ENCODE data around the gene ANKFY1.

ANKFY1 gene

DNA sequence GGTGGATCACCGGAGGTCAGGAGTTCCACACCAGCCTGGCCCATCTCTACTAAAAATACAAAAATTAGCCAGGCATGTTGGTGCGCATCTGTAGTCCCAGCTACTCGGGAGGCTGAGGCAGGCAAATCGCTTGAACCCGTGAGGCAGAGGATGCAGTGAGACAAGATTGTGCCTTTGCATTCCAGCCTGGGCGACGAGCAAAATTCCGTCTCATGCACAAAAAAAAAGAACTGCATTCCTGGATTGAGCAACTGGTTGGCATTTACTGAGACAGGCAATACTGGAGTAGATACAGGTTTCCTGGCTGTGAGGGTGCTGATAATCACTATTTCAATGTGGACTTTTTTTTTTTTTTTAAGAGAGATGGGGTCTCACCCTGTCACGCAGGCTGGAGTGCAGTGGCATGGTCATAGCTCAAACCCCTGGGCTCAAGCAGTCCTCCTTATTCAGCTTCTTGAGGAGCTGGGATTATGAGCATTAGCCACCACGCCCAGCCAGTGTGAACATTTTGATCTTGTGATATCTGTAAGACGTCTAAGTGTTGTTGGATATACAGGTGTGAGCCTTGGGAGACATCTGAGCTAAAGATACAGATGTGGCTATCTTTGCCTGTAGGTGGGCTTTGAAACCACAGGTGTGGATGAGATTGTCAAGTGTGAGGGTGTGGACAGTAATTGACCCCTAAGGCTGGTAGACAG lies 115.0 kb downstream of the ANKFY1 start:
- TF ChIP-seq, protein P1, sequence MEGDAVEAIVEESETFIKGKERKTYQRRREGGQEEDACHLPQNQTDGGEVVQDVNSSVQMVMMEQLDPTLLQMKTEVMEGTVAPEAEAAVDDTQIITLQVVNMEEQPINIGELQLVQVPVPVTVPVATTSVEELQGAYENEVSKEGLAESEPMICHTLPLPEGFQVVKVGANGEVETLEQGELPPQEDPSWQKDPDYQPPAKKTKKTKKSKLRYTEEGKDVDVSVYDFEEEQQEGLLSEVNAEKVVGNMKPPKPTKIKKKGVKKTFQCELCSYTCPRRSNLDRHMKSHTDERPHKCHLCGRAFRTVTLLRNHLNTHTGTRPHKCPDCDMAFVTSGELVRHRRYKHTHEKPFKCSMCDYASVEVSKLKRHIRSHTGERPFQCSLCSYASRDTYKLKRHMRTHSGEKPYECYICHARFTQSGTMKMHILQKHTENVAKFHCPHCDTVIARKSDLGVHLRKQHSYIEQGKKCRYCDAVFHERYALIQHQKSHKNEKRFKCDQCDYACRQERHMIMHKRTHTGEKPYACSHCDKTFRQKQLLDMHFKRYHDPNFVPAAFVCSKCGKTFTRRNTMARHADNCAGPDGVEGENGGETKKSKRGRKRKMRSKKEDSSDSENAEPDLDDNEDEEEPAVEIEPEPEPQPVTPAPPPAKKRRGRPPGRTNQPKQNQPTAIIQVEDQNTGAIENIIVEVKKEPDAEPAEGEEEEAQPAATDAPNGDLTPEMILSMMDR (IDR thresholded peaks at IDR 0.05; ENCODE audit: low read depth, low read length) = no peak
- in situ Hi-C loops (cut with HindIII; ENCODE audit: low sequenced_read_pairs) = no loop called here
- H3K4me3 ChIP-seq (ENCODE audit: low read depth, low read length) = no peak overlapping the region
- DNase-seq (ENCODE audit: low read depth, low spot score) = no peak

DNA sequence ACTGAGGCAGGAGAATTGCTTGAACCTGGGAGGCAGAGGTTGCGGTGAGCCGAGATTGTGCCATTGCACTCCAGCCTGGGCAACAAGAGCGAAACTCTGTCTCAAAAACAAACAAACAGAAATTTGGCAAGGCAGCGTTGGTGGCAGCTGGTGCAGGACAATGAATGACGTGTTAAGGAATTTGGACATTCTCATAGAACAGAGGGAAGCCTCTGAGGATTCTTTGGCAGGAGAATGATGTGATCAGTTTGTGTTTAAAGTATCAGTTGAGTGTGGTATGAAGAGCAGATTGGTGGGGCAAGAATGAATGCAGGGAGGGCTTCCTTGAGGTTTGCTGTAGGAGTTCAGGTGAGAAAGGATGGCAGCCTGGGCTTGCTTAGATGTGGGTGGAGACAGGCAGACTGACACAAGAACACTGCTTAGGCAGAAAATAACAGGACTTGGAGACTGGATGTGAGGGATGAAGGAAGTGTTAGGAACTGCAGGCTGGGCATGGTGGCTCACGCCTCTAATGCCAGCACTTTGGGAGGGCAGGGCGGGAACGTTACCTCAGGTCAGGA lies 115.9 kb downstream of the ANKFY1 start:
- TF ChIP-seq, protein P1 (IDR thresholded peaks at IDR 0.05; ENCODE audit: low read depth, low read length) = no peak
- in situ Hi-C loops (cut with HindIII; ENCODE audit: low sequenced_read_pairs) = no loop called here
- DNase-seq (ENCODE audit: low read depth, low spot score) = no peak
- H3K4me3 ChIP-seq (ENCODE audit: low read depth, low read length) = no peak overlapping the region

DNA sequence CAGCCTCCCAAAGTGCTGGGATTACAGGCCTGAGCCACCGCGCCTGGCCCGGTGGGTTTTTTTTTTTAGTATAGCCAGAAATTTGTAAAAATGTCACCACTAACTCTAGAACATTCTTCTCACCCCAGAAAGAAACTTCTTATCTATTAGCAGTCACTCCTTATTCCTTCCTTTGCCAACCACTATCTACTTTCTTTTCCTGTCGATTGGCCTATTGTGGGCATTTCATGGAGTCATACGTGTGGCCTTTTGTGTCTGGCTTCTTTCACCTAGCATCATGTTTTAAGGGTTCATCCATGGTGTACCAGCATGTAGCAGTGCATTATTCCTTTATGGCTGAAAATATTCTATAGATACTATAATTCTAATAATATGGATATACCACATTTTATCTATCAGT lies 117.1 kb downstream of the ANKFY1 start:
- in situ Hi-C loops (cut with HindIII; ENCODE audit: low sequenced_read_pairs) = no loop called here
- no peak for DNase-seq (ENCODE audit: low read depth, low spot score)
- no peak overlapping the region for H3K4me3 ChIP-seq (ENCODE audit: low read depth, low read length)
- TF ChIP-seq, protein P1 (IDR thresholded peaks at IDR 0.05; ENCODE audit: low read depth, low read length) = no peak

DNA sequence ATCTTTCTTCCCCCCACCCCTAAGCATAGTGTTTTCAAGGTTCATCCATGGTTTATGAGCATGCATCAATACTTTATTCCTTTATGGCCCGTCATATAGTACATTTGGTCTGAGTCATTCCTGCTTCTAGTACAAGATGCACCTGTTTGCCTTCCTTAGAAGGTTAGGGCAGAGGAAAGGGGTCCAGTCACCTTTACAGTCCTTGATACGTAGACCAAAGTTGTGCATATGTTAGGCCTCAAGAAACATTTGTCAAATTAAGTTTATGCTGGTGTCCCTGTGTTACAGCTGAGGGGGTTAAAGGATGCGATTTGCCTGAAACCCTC lies 119.4 kb downstream of the ANKFY1 start:
- no peak for DNase-seq (ENCODE audit: low read depth, low spot score)
- TF ChIP-seq, protein P1 (IDR thresholded peaks at IDR 0.05; ENCODE audit: low read depth, low read length) = no peak
- peak overlapping the region; percentile 90 for H3K4me3 ChIP-seq (ENCODE audit: low read depth, low read length)
- in situ Hi-C loops (cut with HindIII; ENCODE audit: low sequenced_read_pairs) = no loop called here

DNA sequence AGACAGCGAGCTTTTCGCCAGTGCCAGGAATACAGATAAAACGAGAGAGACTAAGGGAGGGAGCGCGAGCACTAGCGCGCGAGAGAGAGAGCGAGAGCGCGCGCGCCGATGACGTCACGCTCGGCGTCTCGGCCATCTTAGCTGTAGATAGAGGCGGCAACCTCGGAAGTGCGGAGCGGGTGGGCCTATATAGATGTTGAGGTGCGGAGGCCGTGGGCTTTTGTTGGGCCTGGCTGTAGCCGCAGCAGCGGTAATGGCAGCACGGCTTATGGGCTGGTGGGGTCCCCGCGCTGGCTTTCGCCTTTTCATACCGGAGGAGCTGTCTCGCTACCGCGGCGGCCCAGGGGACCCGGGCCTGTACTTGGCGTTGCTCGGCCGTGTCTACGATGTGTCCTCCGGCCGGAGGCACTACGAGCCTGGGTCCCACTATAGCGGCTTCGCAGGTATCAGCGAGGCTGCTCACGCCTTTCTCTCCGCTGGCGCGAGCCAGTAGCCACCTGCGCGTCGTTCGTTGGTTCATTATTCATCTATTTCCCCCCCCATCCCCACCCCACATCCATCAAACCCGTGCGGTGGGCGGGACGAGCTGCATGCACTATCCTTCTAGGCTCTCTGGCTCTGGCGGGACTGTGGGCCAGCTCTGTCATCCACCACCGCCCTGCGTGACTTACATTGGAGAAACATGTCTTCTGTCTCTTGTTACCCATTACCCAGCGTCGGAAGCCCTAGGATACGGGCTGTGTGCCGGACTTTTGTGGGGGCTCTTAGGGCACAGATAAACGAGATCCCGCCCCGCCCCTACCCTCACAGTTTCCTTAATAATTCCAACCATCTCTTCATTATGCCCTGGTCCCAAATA lies 120.0 kb downstream of the ANKFY1 start:
- in situ Hi-C loops (cut with HindIII; ENCODE audit: low sequenced_read_pairs) = no loop called here
- peak; percentile 95 for DNase-seq (ENCODE audit: low read depth, low spot score)
- TF ChIP-seq, protein P1 (IDR thresholded peaks at IDR 0.05; ENCODE audit: low read depth, low read length) = no peak
- peak overlapping the region; percentile 90 for H3K4me3 ChIP-seq (ENCODE audit: low read depth, low read length)

DNA sequence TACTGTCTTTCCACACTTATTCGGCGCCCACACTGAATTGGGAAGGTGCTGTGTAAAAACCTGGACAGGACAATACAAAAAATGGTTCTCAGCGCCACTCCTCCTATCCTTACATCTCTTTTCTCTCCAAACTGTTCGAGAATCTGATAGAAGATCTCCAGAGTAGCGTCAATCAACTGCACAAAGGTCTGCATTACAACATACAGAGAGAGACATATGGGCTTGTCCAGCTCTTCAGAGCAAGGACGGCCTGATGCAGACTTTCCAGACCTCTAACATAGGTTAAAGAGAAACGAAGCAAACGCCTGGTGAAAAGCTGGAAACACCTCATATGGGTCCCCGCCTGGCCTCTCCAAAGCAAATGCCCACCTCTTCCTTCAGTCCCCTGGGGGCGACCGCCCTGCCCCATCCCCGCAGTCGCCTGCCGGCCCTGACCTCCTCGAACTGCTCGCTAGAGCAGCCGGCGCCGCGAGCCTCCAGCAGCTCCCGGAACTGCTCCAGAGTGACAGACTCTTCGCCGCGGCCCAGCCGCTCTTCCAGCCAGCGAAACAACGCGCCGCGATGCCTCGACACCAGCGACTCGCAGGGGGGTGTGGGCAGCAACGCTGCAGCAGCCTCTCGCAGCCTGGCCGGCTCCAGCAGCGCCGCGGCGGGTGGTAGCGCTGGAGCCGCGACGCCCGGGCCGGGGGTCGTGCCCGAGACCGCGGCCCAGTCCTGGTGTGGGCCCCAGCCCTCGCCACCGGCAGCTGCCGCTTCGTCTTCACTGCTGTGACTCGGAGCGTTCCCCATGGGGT lies 121.5 kb downstream of the ANKFY1 start:
- peak; percentile 25 for DNase-seq (ENCODE audit: low read depth, low spot score)
- TF ChIP-seq, protein P1 (IDR thresholded peaks at IDR 0.05; ENCODE audit: low read depth, low read length) = no peak
- peak overlapping the region; percentile 90 for H3K4me3 ChIP-seq (ENCODE audit: low read depth, low read length)
- in situ Hi-C loops (cut with HindIII; ENCODE audit: low sequenced_read_pairs) = no loop called here

Data from astrocyte of the spinal cord (primary cell).